NCI-H2107 treated with DMSO at 0.1 percent for 48 hours (cell line): ENCODE data around the gene CA6.
"Not testable (repeated sequence)": the region's sequence is repeated elsewhere in the genome, so short reads cannot be mapped to it uniquely, and the experiment has no call there.

Source experiments
- DNase-seq: peaks from one replicate; lab custom pipeline; 2025; ENCODE audit not compliant: unreplicated experiment; lab: John Stamatoyannopoulos, UW

The CA6 gene

DNA sequence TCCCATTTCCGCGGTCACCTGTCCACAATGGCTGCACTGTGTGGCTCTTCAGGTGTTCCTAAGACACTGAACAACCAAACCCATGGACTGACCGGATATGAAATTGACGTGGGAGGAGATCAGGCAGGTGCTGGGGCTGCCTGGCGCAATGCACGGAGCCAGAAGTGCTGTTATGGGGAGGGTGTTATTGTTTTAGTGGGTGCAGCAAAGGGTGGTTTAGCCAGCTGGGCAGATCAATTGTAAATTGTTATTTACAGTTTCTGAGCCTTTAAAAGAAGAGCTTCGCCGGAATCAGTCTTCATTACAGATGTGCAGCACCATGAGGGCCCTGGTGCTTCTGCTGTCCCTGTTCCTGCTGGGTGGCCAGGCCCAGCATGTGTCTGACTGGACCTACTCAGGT lies at the start of gene CA6:
TSS of gene CA6 (plus strand) at position 301 of the 400 bp plus-strand sequence. CDS start at position 320, 19 bp downstream.
- no peak for DNase-seq

DNA sequence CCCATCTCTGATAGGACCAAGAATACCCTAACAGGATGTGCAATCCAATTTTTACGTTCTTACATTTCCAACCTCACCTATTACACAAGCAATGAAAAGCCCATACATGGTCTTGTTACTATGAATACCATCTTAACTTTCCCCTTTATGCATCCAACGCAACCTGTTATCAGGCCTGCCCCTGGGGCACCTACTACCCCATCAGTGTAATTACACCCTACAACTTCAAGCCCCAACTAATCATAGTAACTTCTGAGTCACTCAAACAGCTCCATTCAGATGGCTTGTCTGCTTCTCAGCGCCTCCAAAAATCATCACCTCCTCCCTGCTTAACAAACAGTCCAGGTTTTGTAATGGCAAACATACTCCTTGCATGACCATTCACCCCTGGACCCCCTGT lies 48.9 kb upstream of the CA6 start:
- DNase-seq = not testable (repeated sequence)

DNA sequence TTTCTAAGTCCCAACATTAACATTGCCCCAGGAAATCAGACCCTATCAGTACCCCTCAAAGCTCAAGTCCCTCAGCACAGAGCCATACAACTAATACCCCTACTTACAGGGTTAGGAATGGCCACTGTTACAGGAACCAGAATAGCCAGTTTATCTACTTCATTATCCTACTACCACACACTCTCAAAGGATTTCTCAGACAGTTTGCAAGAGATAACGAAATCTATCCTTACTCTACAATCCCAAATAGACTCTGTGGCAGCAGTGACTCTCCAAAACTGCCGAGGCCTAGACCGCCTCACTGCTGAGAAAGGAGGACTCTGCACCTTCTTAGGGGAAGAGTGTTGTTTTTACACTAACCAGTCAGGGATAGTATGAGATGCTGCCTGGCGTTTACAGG lies 48.2 kb upstream of the CA6 start:
- DNase-seq = not testable (repeated sequence)

DNA sequence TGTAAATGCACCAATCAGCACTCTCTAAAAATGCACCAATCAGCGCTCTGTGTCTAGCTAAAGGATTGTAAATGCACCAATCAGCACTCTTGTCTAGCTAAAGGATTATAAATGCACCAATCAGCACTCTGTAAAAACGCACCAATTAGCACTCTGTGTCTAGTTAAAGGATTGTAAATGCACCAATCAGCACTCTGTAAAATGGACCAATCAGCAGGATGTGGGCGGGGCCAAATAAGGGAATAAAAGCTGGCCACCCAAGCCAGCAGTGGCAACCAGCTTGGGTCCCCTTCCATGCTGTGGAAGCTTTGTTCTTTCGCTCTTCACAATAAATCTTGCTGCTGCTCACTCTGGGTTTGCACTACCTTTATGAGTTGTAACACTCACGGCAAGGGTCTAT lies 47.2 kb upstream of the CA6 start:
- not testable (repeated sequence) for DNase-seq

DNA sequence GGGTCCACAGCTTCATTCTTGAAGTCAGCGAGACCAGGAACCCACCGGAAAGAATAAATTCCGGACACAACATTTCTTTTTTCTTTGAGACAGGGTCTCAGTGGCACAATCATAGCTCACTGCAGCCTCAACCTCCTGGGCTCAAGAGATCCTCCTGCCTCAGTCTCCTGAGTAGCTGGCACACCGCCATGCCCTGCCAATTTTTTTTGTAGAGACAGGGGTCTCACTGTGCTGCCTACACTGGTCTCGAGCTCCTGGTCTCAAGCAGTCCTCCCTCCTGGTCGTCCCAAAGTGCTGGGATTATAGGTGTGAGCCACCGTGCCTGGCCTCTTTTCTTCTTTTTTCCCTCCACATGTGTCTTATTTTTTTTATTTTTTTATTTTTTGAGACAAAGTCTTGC lies 46.6 kb upstream of the CA6 start:
- no peak for DNase-seq

DNA sequence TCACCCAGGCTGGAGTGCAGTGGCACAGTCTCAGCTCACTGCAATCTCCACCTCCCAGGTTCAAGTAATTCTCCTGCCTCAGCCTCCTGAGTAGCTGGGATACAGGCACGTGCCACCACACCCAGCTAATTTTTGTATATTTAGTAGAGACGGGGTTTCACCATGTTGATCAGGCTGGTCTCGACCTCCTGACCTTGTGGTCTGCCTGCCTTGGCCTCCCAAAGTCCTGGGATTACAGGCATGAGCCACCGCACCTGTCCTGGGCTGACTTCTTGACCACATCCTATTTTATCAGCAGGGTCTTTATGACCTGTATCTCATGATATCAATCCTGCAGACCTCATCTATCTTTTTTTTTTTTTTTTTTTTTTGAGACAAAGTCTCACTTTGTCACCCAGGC lies 45.0 kb upstream of the CA6 start:
- not testable (repeated sequence) for DNase-seq

DNA sequence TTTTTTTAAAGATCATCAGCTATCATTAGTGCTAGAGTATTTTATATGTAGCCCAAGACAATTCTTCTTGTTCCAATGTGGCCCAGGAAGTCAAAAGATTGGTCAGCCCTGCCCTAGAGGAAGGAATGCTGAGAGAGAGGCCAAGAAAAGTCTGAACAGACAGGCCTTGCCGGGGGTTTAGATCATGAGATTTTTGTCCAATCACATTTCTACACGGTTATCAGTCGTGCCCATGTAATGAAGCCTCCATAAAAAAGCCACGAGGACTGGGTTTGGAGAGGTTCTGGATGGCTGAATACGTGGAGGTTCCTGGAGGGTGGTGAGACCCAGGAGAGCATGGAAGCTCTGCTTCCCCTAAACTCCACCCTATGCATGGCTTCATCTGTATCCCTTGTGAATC lies 42.9 kb upstream of the CA6 start:
- DNase-seq = no peak

DNA sequence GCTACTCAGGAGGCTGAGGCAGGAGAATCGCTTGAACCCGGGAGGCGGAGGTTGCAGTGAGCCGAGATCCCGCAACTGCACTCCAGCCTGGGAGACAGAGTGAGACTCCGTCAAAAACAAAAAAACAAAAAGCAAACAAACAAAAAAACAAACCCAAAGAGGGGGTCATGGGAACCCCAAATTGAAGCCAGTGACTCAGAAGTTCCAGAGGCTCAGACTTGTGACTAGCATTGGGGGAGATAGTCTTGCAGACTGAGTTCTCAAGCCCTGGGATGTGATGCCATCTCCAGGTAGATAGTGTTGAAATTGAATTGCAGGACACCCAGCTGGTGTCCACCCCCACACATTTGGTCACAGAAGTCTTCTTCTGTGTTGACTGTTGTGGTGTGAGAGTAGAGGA lies 42.3 kb upstream of the CA6 start:
- no peak for DNase-seq

DNA sequence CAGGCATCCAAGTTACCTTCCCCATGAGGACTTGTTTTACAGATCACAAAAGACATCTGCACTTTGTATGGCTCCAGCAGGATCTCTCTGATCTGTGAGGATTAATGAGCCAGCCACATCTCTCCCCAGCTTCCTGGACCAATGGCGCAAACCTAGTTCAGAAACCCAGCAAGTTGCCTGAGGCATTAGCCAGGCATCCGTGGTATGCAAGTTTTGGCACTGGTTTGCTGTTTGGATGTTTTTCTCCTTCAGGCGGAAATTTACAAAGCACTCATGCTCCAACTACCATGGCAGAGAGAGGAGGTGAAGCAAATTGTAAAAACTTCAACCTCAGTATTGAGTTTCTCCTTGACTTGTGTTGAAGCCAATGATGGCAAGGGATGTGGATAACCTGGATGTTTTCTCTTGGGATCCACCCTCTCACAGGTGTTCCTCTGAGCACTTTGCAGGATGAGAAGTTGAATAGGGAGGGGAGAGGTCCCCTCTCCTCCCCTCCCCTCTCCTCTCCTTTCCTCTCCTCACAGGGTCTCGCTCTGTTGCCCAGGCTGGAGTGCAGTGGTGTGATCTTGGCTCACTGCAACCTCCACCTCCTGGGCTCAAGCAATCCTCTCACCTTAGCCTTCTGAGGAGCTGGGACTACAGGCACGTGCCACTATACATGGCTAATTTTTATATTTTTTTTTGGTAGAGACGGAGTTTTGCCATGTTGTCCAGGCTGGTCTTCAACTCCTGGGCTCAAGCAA lies 41.6 kb upstream of the CA6 start:
- no peak for DNase-seq

DNA sequence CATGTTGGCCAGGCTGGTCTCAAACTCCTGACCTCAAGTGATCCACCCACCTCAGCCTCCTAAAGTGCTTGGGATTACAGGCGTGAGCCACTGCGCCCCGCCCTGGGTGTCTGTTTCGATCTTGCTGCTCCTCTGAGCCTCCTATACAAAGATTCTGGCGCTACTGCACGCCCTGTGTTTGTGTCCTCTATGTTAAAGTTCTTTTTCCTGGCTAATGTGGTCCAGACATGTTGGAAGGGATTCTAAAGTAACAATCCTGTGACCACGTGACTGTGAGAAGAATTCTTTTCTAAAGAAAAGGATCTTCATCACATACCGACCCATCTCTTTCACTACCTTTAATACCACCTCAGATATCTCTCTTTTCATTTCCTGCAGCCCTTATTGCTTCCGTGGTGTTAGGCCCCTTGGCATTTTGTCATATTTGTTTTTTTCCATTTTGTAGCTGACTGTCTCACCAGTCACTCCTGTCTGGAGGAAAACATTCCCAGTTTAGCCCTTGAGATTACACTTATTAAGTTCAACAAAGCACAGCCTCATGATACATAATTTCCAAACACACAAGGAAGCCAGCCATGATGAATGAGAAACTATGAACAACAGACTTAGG lies 40.0 kb upstream of the CA6 start:
- DNase-seq = no peak

DNA sequence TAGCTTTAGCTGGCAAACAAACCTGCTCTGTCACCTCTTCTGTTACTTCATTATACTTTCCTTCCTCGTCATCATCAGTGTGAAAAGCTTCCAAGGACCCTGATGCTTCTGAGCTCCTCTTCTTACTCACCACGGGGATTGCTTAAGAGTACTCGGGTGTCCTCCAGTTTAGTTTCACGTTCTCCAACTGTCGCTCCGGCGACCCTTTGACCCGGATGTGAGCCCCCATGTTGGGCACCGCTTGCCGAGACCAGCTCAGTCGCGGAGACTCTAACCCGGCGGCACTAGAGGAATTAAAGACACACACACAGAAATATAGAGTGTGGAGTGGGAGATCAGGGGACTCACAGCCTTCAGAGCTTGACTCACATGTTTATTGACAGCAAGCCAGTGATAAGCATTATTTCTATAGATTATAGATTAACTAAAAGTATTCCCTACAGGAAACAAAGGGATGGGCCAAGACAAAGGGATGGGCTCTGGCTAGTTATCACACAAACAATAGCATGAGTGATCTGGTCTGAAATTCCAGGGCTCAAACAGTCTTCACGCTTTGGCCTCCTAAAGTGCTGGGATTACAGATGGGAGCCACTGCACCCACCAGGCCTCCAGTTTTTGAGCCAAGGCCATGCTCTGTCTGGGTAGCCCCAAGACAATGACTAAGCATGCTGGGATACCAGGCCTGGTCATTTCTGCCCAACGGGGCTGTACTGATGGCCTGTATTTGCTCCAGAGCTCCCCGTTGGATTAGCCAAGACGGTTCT lies 37.1 kb upstream of the CA6 start:
- DNase-seq = no peak

DNA sequence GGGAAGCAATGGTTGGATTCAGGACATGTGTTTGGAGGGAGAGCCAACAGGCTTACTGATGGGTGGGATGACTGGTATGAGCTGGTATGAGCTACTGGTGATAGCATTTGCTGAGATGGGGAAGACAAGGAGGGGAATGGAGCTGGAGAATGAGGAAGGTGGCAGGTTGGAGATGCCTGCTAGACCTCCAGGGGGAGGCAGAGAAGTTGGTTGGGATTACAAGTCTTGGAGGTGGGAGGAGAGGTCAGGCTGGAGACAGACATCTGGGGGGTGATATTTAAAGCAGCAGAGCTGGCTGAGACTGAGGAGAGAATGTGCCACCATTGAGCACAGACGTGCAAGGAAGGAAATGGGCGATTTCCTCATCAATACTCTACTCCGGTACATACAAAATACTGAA lies 35.3 kb upstream of the CA6 start:
- no peak for DNase-seq

DNA sequence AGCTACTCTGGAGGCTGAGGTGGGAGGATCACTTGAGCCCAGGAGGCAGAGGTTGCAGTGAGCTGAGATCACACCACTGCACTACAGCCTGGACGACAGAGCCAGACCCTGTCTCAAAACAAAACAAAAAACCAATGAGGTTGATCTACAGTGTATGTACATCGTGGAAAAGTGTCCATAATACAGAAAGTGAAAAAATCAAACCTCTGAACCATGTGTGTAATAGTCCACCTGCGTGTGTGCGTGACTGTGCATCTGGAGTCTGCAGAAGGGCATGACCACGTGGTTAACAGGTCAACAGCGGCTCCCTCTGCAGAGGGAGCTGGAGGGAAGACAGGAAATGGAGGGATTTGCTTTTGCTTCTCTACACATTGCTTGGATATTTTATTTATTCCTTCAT lies 34.8 kb upstream of the CA6 start:
- DNase-seq = no peak

DNA sequence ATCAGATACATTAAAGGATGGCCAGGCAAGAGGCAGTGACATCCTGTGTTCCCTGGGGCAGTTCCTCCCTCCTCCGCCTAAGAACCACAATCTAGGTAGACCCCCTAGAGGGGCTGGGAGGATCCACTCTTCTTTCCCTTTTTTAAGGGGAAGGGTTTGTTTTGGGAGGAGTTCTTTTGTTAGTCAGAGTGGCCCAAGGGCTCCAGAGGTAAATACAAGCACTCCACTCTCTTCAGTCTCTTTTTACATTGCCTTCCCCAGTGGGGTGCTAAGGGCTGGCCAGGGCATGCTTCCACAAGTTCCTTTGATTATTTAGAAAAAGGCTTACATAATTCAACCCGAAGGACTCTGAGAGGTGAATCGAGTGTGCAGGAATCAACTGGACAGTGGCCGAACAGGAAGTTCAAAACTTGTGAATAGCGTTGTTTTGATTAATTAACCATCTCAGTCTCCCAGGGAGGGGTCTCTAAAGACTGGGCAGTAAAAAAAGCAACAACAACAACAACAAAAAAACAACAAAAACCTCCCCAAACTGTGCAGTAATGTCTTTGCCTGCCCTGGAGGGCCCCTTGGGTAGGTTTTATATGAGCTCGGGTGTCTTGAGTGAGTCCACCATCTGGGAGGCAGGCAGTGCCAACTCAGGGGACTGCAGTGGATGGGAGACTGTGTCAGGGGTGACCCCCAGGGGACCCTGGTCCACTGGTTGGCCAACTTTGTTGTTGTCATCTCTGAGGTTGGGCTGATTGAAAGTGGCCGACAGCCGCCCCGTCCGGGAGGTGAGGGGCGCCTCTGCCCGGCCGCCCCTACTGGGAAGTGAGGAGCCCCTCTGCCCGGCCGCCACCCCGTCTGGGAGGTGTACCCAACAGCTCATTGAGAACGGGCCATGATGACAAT lies 34.0 kb upstream of the CA6 start:
- no peak for DNase-seq

DNA sequence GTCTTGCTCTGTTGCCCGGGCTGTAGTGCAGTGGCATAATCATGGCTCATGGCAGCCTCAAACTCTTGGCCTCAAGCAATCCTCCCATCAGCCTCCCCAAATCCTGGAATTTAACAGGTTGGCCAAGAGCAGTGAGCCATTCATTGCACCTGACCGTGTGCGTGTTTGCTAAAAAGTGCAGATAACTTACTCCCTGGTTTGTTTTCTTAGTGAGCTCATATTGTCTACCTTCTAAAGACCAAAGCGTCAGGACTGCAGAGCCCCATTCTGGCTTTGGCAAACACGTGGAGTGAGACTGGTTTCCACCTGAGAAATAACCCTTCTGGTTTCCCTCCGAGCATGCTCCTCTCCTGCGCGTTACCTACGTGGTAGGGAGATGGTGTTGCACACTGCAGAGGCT lies 32.2 kb upstream of the CA6 start:
- DNase-seq = no peak

DNA sequence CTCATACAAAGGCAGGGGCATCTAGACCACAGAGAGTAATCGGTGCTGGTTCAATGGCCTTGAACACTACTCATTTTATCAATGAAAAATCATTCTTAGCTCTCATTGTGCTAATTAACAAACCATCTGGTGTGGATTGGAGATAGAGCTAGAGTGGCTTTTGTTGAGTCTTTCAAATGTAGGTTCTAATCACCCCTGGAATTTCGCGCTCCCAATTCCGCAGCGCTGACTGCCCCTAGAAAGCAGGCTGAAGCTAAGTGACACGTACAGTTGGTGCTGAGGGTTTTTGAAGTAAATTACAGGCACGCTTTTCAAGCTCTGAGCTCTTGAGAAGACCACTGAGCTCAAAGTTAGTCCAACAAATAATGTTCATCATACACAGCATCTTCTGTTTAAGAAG lies 31.2 kb upstream of the CA6 start:
- no peak for DNase-seq

DNA sequence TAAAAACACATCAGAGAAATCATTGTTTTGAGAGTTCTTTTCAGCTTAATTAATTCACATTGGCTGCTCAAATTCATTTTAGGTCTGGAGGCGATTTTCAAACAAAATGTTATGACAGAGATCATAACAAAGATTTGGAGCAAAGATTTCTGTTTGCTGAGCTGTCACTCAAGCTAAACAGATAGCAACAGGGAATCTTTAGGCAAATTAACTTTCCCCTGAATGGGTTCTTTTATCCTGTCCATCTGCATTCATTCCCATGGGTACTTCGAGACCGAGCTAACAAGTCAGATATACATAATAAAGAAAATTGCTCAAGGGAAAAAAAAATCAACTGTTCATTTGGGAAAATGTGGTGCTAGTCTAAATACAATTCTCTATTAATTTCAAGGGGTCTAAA lies 30.2 kb upstream of the CA6 start:
- no peak for DNase-seq

DNA sequence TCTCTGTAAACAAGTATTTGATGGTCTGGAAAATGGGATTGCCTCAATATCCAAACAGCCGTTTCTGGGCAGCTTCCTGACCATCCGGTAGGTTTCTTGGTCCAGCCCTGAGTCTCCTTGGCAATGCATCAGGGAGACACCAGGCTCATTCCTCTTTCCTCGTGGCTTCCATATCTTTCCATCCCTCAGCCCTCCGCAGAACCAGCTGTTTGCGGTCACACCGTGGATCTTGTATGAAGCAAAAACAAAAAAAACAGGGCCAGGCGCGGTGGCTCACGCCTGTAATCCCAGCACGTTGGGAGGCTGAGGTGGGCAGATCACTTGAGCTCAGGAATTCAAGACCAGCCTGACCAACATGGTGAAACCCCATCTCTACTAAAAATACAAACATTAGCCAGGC lies 28.1 kb upstream of the CA6 start:
- DNase-seq = not testable (repeated sequence)

DNA sequence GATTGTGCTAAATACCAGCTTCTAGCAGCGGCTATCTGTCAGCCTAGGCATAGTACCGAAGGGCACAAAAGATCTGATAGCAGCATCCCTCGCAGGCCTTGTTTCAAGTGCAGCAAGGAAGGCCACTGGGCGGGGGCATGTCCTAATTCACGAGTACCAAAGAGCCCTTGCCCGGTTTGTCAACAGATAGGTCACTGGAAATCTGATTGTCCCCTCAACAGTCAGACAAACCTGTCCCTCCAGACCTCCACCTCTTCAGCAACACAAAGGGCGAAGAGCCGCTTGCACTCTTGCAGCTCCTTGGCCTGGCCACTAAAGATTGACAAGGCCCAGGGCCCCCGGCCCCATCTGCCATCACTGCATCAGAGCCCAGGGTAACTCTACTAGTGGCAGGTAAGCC lies 22.7 kb upstream of the CA6 start:
- DNase-seq = no peak

DNA sequence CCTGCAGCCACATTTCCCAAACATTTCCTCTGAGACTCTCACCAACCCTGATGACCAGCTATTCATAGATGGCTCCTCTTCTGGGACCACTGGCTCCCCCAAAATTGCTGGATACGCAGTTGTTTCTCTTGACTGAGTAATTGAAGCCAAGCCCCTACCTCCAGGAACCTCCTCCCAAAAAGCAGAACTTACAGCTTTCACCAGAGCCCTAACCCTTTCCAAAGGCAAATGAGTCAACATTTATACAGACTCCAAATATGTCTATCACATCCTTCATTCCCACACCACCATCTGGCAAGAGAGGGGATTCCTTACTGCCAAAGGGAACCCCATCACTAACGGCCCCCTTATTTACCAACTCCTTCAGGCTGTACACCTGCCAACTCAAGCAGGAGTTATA lies 20.3 kb upstream of the CA6 start:
- DNase-seq = no peak

DNA sequence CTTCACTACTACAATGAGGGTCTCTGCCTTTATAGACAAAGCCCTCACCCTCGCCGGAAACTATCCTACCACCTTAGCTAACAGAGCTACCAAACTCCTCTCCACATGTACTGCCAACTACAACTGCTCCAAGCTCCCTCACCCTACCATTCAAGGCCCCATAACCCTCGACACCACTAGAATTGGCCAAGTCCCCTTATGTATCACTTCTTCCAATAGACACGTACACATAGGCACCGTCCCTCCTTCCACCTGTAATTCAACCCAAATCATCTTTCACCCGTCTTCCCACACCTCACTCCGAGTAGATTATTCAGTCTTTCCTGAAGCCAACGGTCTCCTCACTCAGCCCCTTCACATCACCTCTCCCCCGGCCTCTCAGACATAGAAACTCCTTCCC lies 19.7 kb upstream of the CA6 start:
- DNase-seq = no peak
